ENCODE measurements around the gene UBALD1.

Gene UBALD1

GRCh38 chr16:4614571-4615383, at the start of gene UBALD1:
Gene UBALD1 (minus strand): TSS chr16:4614888. CDS start chr16:4614797, 91 bp downstream.
- DNase-seq (ENCODE audit: insufficient read length, low spot score): peak; percentile 89
- peak; percentile 96 for FAIRE-seq

GRCh38 chr16:4663777-4664465, 49.2 kb upstream of the UBALD1 start:
- FAIRE-seq (no peak), DNase-seq (ENCODE audit: insufficient read length, low spot score) (no peak)

GRCh38 chr16:4663465-4663776, 48.7 kb upstream of the UBALD1 start:
- FAIRE-seq: no peak
- DNase-seq (ENCODE audit: insufficient read length, low spot score): no peak

GRCh38 chr16:4661661-4662060, 47.0 kb upstream of the UBALD1 start:
- FAIRE-seq (no peak), DNase-seq (ENCODE audit: insufficient read length, low spot score) (no peak)

GRCh38 chr16:4660454-4661007, 45.8 kb upstream of the UBALD1 start:
- FAIRE-seq: no peak
- no peak for DNase-seq (ENCODE audit: insufficient read length, low spot score)

GRCh38 chr16:4659363-4660353, 45.0 kb upstream of the UBALD1 start:
- DNase-seq (ENCODE audit: insufficient read length, low spot score): no peak
- FAIRE-seq: no peak

- no peak for FAIRE-seq
- no peak for DNase-seq (ENCODE audit: insufficient read length, low spot score)
Observed at GRCh38 chr16:4656695-4657686, 42.3 kb upstream of the UBALD1 start.

GRCh38 chr16:4656221-4656620, 41.5 kb upstream of the UBALD1 start:
- FAIRE-seq: no peak
- no peak for DNase-seq (ENCODE audit: insufficient read length, low spot score)

- no peak for FAIRE-seq
- no peak for DNase-seq (ENCODE audit: insufficient read length, low spot score)
Observed at GRCh38 chr16:4655801-4656200, 41.1 kb upstream of the UBALD1 start.

GRCh38 chr16:4654964-4655590, 40.4 kb upstream of the UBALD1 start:
- no peak for DNase-seq (ENCODE audit: insufficient read length, low spot score)
- no peak for FAIRE-seq

GRCh38 chr16:4654011-4654963, 39.6 kb upstream of the UBALD1 start:
- FAIRE-seq (no peak), DNase-seq (ENCODE audit: insufficient read length, low spot score) (no peak)

- no peak for FAIRE-seq
- DNase-seq (ENCODE audit: insufficient read length, low spot score): no peak
Observed at GRCh38 chr16:4652561-4652960, 37.9 kb upstream of the UBALD1 start.

- no peak for DNase-seq (ENCODE audit: insufficient read length, low spot score)
- FAIRE-seq: no peak
Observed at GRCh38 chr16:4651827-4652226, 37.1 kb upstream of the UBALD1 start.

GRCh38 chr16:4650443-4651074, 35.9 kb upstream of the UBALD1 start:
- DNase-seq (ENCODE audit: insufficient read length, low spot score) (peak; percentile 71), FAIRE-seq (peak; percentile 40)

GRCh38 chr16:4649744-4650442, 35.2 kb upstream of the UBALD1 start:
- FAIRE-seq (no peak), DNase-seq (ENCODE audit: insufficient read length, low spot score) (no peak)

GRCh38 chr16:4648917-4649316, 34.2 kb upstream of the UBALD1 start:
- FAIRE-seq (no peak), DNase-seq (ENCODE audit: insufficient read length, low spot score) (no peak)

GRCh38 chr16:4647644-4647980, 32.9 kb upstream of the UBALD1 start:
- FAIRE-seq (no peak), DNase-seq (ENCODE audit: insufficient read length, low spot score) (no peak)
